Measurements from ENCODE around the gene UAP1L1. TPM values are rescaled to one million over a fixed set of nuclear protein-coding genes. Genes with fewer than 3 reads are reported as not detected.

The UAP1L1 gene
- total and polyA plus RNA-seq, 12 donors: 0.28 to 68.7 (median 15.1) TPM

- H3K27me3 ChIP-seq: peaks cover 48% of the 10 kb centered on the region
- intact Hi-C loops (cut with DNase I): no loop called here
- 0 to 19% (median 2%) methylated on average over 8 to 96 of the region's 96 CpGs for WGBS, 4 donors
- no peak for DNase-seq
- H3K27ac ChIP-seq: peak overlapping the region in 2 of 5 donors; percentile 58 to 69
- peaks cover 5 to 15% of the 10 kb centered on the region in 2 donors for H3K4me1 ChIP-seq (replicated peaks in 1 of 2)
- peak overlapping the region in 1 of 4 donors; percentile 62 for H3K4me3 ChIP-seq
- TF ChIP-seq CTCF (IDR thresholded peaks at IDR 0.05): no peak
- no peak for TF ChIP-seq POLR2A (IDR thresholded peaks at IDR 0.05)
- no peaks in the 10 kb centered on the region for H3K9me3 ChIP-seq (replicated peaks in 1 of 3)
- no peaks in the 10 kb centered on the region for H3K36me3 ChIP-seq (replicated peaks in 1 of 2)
Measured at GRCh38 chr9:137045294-137046087, 31.8 kb upstream of the UAP1L1 start.

- Histone ChIP-seq H3K9me3 (replicated peaks in 1 of 3) (no peaks in the 10 kb centered on the region), H3K4me1 (replicated peaks in 1 of 2) (peaks cover 5 to 15% of the 10 kb centered on the region in 2 donors), H3K27ac (peak within 1 kb of the TSS in 2 of 5 donors; percentile 58 to 69), H3K27me3 (peaks cover 53% of the 10 kb centered on the region), H3K4me3 (peak within 1 kb of the TSS in 1 of 4 donors; percentile 62), H3K36me3 (replicated peaks in 1 of 2) (no peaks in the 10 kb centered on the region)
- TF ChIP-seq CTCF (IDR thresholded peaks at IDR 0.05) (peak; percentile 57 to 87 (median 77)), POLR2A (IDR thresholded peaks at IDR 0.05) (no peak)
- peak; percentile 69 to 88 (median 78) for DNase-seq
- WGBS, 4 donors: 0 to 1% (median 0%) methylated on average over 14 to 57 of the region's 57 CpGs
- intact Hi-C loops (cut with DNase I): no loop called here
Measured at GRCh38 chr9:137046088-137046787, 31.1 kb upstream of the UAP1L1 start, which contains the start of gene NPDC1. Gene NPDC1 (minus strand): TSS chr9:137046177. CDS start chr9:137045989, 188 bp downstream.

- H3K4me1 ChIP-seq (replicated peaks in 1 of 2): peaks cover 5 to 21% of the 10 kb centered on the region in 2 donors
- no peak overlapping the region for H3K27ac ChIP-seq
- peaks cover 73% of the 10 kb centered on the region for H3K27me3 ChIP-seq
- H3K4me3 ChIP-seq: no peak overlapping the region
- TF ChIP-seq POLR2A (IDR thresholded peaks at IDR 0.05) (no peak), CTCF (IDR thresholded peaks at IDR 0.05) (no peak)
- 32 to 47% (median 37%) methylated on average over 15 to 72 of the region's 72 CpGs for WGBS, 4 donors
- DNase-seq: no peak
- H3K36me3 ChIP-seq (replicated peaks in 1 of 2): no peaks in the 10 kb centered on the region
- no peaks in the 10 kb centered on the region for H3K9me3 ChIP-seq (replicated peaks in 1 of 3)
- intact Hi-C loops (cut with DNase I): no loop called here
Measured at GRCh38 chr9:137048655-137049543, 28.4 kb upstream of the UAP1L1 start.
